Non-pigmented ciliary epithelial cell (primary cell): ENCODE measurements around the gene TDP2.
A peak's percentile ranks its signal among the peaks of the same experiment; 100 is the strongest.
"Not testable (repeated sequence)": the region's sequence is repeated elsewhere in the genome, so short reads cannot be mapped to it uniquely, and the experiment has no call there.

Source experiments
- DNase-seq: peaks from one replicate; pipeline ENCODE4 v3.0.0-alpha.2; 2010; ENCODE audit warnings: low read depth

The TDP2 gene

GRCh38 chr6:24666641-24667377 lies at the start of gene TDP2, which contains the start of gene ACOT13:
TDP2 (minus strand) TSS chr6:24666899; CDS start chr6:24666862, 37 bp downstream.
ACOT13 (plus strand) TSS chr6:24667077; CDS start chr6:24667264, 187 bp downstream.
- peak; percentile 82 for DNase-seq

- no peak for DNase-seq
These were observed 44.0 kb upstream of the TDP2 start for GRCh38 chr6:24710519-24711303.

GRCh38 chr6:24709014-24709711 lies 42.5 kb upstream of the TDP2 start:
- DNase-seq = no peak

- no peak for DNase-seq
These were observed 41.9 kb upstream of the TDP2 start for GRCh38 chr6:24708612-24709011.

GRCh38 chr6:24704468-24704867 lies 37.8 kb upstream of the TDP2 start:
- DNase-seq = no peak

- DNase-seq = no peak
These were observed 36.1 kb upstream of the TDP2 start for GRCh38 chr6:24702720-24703282.

- DNase-seq = no peak
These were observed 33.0 kb upstream of the TDP2 start for GRCh38 chr6:24699521-24700359.

- DNase-seq = no peak
These were observed 29.4 kb upstream of the TDP2 start for GRCh38 chr6:24696097-24696496.

GRCh38 chr6:24695635-24696034 lies 28.9 kb upstream of the TDP2 start:
- not testable (repeated sequence) for DNase-seq

DNA sequence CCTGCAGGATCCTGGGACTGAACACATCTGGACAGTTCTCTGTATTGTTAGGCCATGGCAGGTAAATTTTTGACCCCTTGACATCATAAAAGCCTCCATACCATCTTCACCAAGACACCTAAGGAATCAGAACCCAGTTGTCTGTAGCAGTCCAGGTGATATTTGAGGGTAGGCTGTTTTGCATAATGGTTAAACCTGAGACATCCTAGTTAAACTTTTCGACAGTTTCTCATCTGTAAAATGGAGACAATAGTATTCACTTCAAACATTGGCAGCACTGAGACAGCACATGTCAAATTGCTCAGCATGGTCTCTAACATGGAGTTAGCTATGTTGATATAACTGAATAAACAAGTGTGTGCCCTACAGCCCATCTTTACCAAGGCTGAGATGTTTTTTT lies 27.5 kb upstream of the TDP2 start:
- DNase-seq = no peak

GRCh38 chr6:24692848-24693592 lies 26.3 kb upstream of the TDP2 start:
- DNase-seq = no peak

- DNase-seq = no peak
These were observed 25.7 kb upstream of the TDP2 start for GRCh38 chr6:24692415-24692814.

GRCh38 chr6:24692003-24692402 lies 25.3 kb upstream of the TDP2 start:
- DNase-seq = no peak

DNA sequence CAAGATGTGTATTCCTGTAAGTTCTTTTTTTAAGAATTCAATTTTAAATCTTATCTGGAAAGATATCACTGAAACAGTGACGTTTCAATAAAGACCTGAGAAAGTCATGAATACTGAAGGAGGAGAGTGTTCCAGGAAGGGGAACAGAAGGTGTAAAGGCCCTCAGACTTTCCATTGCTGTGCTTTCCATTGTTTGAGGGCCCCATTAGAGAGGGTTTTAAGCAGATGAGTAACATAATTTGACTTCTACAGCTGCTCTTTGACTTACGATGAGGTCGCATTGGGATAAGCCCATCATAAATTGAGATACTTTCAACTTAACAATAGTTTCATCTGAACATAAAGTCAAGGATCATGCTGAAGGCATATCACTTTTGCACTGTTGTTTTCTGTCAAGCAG lies 24.9 kb upstream of the TDP2 start:
- DNase-seq = no peak

DNA sequence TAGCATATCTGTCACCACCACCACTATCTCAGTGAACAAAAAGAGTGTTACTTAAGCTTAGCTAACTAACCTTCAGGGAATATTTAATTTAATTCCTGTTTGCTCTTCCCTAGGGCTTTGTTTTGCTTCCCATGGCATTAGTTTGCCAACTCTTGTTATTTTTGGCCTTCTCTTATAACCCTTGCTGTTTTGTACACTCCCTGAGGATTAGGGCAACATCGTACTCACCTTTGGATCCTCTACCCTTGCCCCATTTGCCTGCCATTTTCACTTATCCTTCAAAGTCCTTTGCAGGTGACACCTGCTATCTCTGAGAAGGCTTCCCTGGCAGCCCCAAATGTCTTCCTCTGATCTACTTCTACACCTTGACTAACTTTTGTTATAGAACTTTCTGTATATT lies 23.9 kb upstream of the TDP2 start:
- DNase-seq = no peak

GRCh38 chr6:24689964-24690363 lies 23.3 kb upstream of the TDP2 start:
- DNase-seq = no peak

DNA sequence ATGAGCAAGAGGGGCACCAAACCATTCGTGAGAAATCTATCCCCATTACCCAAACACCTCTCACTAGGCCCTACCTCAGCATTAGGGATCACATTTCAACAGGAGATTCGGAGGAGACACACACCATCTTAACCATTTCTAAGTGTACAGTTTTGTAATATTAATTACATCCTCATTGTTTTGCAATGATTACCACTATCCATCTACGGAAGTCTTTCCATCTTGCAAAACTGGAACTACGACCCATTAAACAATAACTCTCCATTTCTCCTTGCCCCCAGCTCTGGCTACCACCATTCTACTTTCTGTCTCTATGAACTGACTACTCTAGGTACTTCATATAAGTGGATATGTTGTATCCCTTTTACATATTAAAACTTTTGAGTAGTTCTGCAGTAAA lies 20.2 kb upstream of the TDP2 start:
- DNase-seq = no peak

DNA sequence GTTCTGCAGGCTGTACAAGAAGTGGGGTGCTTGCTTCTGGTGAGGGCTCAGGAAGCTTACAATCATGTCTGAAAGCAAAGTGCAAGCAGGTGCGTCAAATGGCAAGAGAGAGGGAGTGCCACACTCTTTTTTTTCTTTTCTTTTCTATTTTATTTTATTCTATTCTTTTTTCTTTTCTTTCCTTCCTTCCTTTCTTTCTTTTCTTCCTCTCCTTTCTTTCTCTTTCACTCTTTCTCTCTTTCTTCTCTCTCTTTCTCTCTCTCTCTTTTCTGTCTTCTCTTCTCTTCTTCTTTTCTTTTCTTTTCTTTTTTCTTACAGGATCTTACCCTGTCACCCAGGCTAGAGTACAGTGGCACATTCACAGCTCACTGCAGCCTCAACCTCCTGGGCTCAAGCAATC lies 19.7 kb upstream of the TDP2 start:
- no peak for DNase-seq

DNA sequence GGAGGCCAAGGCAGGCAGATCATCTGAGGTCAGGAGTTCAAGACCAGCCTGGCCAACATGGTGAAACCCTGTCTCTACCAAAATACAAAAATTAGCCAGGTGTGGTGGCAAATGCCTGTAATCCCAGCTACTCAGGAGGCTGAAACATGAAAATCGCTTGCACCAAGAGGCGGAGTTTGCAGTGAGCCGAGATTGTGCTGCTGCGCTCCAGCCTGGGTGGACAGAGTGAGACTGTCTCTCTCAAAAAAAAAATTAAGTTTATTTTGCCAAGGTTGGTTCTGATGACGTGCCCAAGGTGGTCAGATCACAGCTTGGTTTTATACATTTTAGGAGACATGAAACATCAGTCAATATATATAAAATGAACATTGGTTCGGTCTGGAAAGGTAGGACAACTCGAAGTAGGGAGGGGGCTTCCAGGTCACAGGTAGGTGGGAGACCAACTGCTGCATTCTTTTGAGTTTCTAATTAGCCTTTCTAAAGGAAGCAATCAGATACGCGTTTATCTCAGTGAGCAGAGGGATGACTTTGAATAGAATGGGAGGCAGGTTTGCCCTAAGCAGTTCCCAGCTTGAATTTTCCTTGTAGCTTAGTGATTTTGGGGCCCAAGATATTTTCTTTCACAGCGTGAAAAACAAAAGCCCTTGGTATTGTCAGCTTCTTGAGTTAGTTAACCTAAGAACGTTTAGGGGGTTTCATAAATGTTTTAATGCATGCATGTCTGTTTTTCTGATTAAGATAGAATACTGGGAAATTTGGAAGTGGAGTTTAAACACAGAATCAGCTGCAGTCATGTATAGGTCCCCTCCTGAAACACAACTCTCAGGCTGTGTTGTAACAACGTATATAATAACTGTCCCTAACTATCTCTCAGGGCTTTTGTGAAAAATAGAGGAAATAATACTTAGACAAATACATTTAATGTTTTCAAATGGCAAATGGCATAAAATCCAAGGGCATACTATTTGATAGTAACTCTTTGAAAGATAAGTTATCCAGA lies 16.9 kb upstream of the TDP2 start:
- DNase-seq = no peak

GRCh38 chr6:24680582-24680981 lies 13.9 kb upstream of the TDP2 start:
- DNase-seq = no peak
